ENCODE results near the gene MOV10L1.
"Not testable (repeated sequence)": the region's sequence is repeated elsewhere in the genome, so short reads cannot be mapped to it uniquely, and the experiment has no call there.

MOV10L1 gene

DNA sequence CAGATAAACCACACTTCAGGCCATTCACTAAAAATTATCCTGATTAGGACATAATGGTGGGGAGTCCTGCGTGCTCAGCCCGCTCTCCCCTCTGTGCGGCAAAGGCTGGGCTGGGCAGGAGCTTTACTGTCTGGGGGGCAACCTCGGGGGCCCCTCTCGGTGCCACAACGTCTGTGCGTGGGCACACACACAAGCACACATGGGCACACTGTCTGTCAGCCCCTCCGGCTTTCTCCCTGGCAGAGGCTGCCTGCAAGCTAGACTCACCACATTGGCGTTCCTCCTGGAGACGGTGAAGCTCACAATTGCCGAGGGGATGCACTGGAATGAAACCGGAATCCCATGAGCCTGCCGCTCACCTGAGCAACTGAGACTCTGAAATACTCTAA, 9.7 kb upstream of the MOV10L1 start:
- Histone ChIP-seq H3K27me3 (ENCODE audit: control insufficient read depth, insufficient read depth, low read length, poor library complexity, severe bottlenecking) (no peaks in the 10 kb centered on the region), H3K36me3 (ENCODE audit: control insufficient read depth, insufficient read depth, low read length) (no peaks in the 10 kb centered on the region), H3K4me1 (ENCODE audit: control insufficient read depth, insufficient read depth, low read length) (peaks cover 11% of the 10 kb centered on the region), H3K4me3 (ENCODE audit: insufficient read depth, low read depth, low read length) (no peak overlapping the region), H3K27ac (ENCODE audit: insufficient read depth, low read depth, low read length, poor library complexity, severe bottlenecking) (no peak overlapping the region), H3K9me3 (ENCODE audit: control insufficient read depth, low read length) (no peaks in the 10 kb centered on the region)
- WGBS, 2 experiments = 91 to 93% methylated on average over 13 of the region's 13 CpGs

DNA sequence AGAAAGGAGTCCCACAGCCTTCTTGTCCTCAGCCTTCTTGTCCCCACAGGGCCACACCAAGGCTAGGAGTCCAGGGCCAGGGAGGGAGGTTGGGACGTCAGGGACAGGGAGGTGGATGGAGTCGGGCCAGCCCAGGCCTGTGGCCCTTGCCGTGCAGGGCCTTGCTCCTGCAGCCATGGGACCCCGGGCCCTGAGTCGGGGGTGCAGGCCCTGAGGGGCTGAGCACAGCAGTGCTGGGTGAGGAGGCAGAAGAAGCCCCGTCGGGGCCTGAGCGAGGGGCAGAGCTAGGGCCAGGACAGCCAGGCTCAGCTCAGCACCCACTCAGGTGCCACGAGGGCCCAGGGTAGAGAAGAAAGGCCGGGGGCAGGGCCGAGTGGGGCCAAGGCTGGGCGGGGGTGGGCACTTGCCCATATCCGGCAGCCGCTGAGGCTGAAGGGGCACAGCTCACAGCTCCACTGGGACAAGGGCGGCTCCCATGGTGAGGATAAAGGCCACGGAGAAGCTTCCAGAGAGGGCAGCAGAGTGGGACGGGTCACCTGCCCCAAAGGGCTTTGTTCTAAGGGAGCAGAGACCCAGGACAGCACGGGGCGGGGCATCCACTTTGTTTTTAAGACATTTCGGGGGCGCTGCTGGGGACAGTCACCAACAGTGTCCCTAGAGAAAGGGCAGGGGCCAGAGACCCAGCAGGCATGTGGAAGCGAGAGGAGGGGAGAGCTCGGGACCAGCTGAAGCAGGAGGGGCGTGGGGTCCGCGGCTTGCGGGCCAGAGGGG, 8.2 kb upstream of the MOV10L1 start:
- H3K9me3 ChIP-seq (ENCODE audit: control insufficient read depth, low read length) = no peaks in the 10 kb centered on the region
- H3K4me1 ChIP-seq (ENCODE audit: control insufficient read depth, insufficient read depth, low read length) = peaks cover 15% of the 10 kb centered on the region
- H3K4me3 ChIP-seq (ENCODE audit: insufficient read depth, low read depth, low read length) = no peak overlapping the region
- WGBS, 2 experiments = 91% methylated on average over 27 of the region's 27 CpGs
- H3K27ac ChIP-seq (ENCODE audit: insufficient read depth, low read depth, low read length, poor library complexity, severe bottlenecking) = no peak overlapping the region
- H3K27me3 ChIP-seq (ENCODE audit: control insufficient read depth, insufficient read depth, low read length, poor library complexity, severe bottlenecking) = no peaks in the 10 kb centered on the region
- no peaks in the 10 kb centered on the region for H3K36me3 ChIP-seq (ENCODE audit: control insufficient read depth, insufficient read depth, low read length)

DNA sequence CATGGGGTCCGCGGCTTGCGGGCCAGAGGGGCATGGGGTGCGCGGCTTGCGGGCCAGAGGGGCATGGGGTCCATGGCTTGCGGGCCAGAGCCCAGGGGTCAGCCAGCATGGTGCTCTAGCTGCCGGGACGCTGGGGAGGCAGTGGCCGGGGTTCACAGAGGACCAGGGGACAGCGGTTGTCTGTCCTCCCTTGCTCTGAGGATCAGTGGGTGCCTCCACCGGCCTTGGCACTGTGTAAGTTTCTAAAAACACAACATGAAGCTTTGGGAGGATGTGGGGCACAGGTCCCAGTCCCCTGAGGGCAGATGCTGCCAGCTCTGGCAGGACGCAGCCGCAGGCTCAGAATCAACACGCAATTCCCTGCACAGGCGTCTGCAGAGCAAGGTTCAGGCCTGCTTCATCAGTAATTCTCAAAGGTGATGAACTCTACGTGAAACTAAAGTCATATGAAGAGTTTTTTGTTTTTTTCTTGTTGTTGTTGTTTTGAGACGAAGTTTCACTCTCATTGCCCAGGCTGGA, 7.5 kb upstream of the MOV10L1 start:
- H3K27me3 ChIP-seq (ENCODE audit: control insufficient read depth, insufficient read depth, low read length, poor library complexity, severe bottlenecking) = no peaks in the 10 kb centered on the region

DNA sequence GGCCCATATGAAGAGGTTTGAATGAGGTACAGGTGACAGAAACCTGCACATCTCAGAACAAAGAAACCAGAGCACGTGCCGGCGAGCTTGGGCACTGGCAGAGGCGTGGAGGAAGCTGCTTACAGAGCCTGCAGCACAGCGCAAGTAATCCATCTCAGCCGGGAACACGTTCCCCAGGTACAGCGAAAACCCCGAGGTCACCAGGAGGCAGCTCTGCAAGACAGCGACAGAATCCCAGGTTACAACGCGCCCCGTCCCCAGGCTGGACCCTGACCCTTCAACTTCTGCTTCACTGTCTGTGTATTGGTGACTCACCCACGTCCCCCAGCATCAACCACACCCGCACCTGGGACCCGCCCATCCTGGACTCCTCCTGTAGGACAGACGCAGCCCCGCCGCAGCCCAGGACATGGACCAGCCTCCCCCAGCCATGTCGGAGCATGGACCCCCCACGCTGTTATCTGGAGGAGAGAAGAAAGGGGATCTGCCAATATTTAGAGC, 6.8 kb upstream of the MOV10L1 start:
- Histone ChIP-seq H3K4me3 (ENCODE audit: insufficient read depth, low read depth, low read length) (no peak overlapping the region), H3K27me3 (ENCODE audit: control insufficient read depth, insufficient read depth, low read length, poor library complexity, severe bottlenecking) (no peaks in the 10 kb centered on the region), H3K36me3 (ENCODE audit: control insufficient read depth, insufficient read depth, low read length) (no peaks in the 10 kb centered on the region), H3K27ac (ENCODE audit: insufficient read depth, low read depth, low read length, poor library complexity, severe bottlenecking) (no peak overlapping the region), H3K4me1 (ENCODE audit: control insufficient read depth, insufficient read depth, low read length) (peaks cover 15% of the 10 kb centered on the region), H3K9me3 (ENCODE audit: control insufficient read depth, low read length) (no peaks in the 10 kb centered on the region)
- WGBS, 2 experiments = 95 to 96% methylated on average over 21 of the region's 21 CpGs

More for the DNA sequence above, 7.5 kb upstream of the MOV10L1 start:
- H3K27ac ChIP-seq (ENCODE audit: insufficient read depth, low read depth, low read length, poor library complexity, severe bottlenecking) = no peak overlapping the region
- 94% methylated on average over 18 of the region's 18 CpGs for WGBS, 2 experiments
- no peak overlapping the region for H3K4me3 ChIP-seq (ENCODE audit: insufficient read depth, low read depth, low read length)
- peaks cover 15% of the 10 kb centered on the region for H3K4me1 ChIP-seq (ENCODE audit: control insufficient read depth, insufficient read depth, low read length)
- H3K9me3 ChIP-seq (ENCODE audit: control insufficient read depth, low read length) = no peaks in the 10 kb centered on the region
- H3K36me3 ChIP-seq (ENCODE audit: control insufficient read depth, insufficient read depth, low read length) = no peaks in the 10 kb centered on the region

DNA sequence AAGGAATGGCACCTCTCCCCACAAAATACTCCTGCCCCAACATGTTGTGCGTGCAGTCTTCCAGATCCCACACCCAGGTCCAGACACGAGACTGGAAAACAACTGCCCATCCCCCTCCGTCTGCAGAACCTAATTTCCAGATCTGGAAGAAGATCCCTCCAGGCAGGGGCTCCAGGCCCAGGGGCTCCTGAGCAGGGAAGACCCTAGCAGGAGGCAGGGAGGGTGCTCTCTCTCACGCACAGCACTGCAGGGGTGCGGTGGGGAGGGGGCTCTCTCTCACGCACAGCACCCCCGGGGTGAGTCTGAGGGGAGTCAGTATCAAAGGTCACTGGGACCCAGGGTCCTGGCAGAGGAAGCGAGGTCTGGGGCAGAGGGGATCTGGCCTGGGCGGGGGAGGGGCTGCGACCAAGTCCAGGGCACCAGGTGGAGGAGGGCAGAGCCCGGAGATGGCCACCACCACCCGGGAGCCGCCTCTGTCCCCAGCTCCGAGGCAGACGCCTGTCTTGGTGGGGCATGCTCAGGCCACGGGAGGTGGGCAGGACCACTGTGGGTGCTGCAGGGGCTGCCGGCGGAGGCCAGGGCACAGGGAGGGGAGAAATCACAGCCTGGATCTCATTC, 6.2 kb upstream of the MOV10L1 start:
- Histone ChIP-seq H3K27ac (ENCODE audit: insufficient read depth, low read depth, low read length, poor library complexity, severe bottlenecking) (no peak overlapping the region), H3K27me3 (ENCODE audit: control insufficient read depth, insufficient read depth, low read length, poor library complexity, severe bottlenecking) (no peaks in the 10 kb centered on the region), H3K36me3 (ENCODE audit: control insufficient read depth, insufficient read depth, low read length) (no peaks in the 10 kb centered on the region), H3K9me3 (ENCODE audit: control insufficient read depth, low read length) (no peaks in the 10 kb centered on the region), H3K4me3 (ENCODE audit: insufficient read depth, low read depth, low read length) (no peak overlapping the region), H3K4me1 (ENCODE audit: control insufficient read depth, insufficient read depth, low read length) (peaks cover 15% of the 10 kb centered on the region)
- 90 to 91% methylated on average over 18 of the region's 18 CpGs for WGBS, 2 experiments

DNA sequence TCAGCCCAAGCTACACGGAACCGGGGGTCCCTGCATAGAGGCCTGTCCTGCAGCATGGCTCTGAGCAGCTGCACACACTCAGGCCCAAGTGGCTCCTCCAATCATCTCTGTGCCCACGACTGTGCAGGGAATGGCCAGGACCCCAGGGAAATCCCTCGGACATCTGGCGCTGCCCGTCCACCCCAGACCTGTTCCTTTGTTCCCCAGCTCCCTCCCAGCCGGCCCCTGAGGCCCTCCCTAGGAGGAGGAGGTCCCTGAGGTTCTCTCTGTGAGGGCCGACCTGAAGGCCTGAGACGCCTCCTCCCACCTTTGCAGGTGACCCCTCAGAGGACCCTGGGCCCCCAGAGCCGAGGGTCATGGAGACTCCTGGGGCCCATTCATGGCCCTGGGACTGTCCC, 5.7 kb upstream of the MOV10L1 start:
- Histone ChIP-seq H3K27ac (ENCODE audit: insufficient read depth, low read depth, low read length, poor library complexity, severe bottlenecking) (no peak overlapping the region), H3K4me3 (ENCODE audit: insufficient read depth, low read depth, low read length) (no peak overlapping the region), H3K4me1 (ENCODE audit: control insufficient read depth, insufficient read depth, low read length) (peaks cover 15% of the 10 kb centered on the region), H3K36me3 (ENCODE audit: control insufficient read depth, insufficient read depth, low read length) (no peaks in the 10 kb centered on the region), H3K9me3 (ENCODE audit: control insufficient read depth, low read length) (no peaks in the 10 kb centered on the region), H3K27me3 (ENCODE audit: control insufficient read depth, insufficient read depth, low read length, poor library complexity, severe bottlenecking) (no peaks in the 10 kb centered on the region)
- 88% methylated on average over 10 of the region's 10 CpGs for WGBS, 2 experiments

DNA sequence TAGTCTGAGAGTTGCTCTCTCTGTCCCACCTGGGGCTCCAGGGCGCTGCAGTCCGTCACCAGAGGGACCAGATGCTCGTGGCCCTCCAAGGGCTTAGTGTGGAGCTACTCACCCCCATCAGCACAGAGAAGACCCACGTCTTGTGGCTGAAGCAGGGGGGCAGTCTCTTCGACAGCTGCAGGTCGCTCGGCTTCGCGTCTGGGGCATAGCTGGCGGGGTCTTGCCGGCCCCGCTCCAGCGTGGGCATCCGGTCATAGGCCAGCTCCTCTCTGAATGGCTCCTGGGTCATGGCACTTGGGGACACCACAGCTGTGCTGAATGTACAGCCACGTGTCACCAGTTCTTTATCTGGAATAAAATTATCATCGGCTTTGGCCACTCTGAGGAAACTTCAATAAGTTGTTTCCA, 5.2 kb upstream of the MOV10L1 start:
- Histone ChIP-seq H3K36me3 (ENCODE audit: control insufficient read depth, insufficient read depth, low read length) (no peaks in the 10 kb centered on the region), H3K4me1 (ENCODE audit: control insufficient read depth, insufficient read depth, low read length) (peaks cover 15% of the 10 kb centered on the region), H3K27ac (ENCODE audit: insufficient read depth, low read depth, low read length, poor library complexity, severe bottlenecking) (no peak overlapping the region), H3K4me3 (ENCODE audit: insufficient read depth, low read depth, low read length) (no peak overlapping the region), H3K9me3 (ENCODE audit: control insufficient read depth, low read length) (no peaks in the 10 kb centered on the region), H3K27me3 (ENCODE audit: control insufficient read depth, insufficient read depth, low read length, poor library complexity, severe bottlenecking) (no peaks in the 10 kb centered on the region)
- 91 to 92% methylated on average over 16 of the region's 16 CpGs for WGBS, 2 experiments

DNA sequence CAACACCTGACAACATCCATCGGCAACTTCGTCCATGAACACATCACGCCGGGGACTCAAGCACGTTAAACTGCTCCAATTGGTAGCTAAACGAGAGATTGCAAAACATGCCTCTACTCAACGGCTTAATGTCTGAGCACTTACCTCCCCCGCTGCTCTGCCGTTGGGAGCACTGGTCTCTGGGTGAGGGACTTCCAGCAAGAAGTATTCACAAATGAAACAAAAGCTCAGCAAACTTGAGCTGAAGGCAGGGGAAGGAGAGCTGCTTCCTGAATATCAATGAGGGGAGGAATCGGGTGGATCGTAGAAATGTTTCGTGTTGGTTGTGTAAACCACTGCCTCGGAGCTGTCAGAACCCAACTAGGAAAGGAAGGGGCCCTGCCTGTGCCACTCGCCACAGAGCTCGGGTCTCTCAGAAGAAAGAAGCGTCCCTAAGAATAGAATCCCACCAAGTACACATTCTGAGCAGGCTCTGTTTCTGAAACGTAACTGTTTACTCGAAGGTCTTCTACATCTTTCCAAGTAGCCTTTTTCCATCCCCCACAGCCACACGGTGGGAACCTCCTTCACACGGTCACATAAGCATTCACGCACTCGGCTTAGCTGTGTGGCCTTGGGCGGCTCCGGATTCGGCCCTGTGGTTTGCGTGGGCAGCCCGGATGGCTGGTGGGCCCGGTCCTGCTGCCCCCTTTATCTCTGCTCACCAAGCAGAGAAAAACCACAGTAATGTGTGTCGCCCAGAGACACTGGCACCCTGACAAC, 4.4 kb upstream of the MOV10L1 start, which contains the start of gene MLC1:
MLC1 (minus strand) TSS at position 216 of the 762 bp plus-strand sequence. CDS start 524 bp downstream, outside the sequence.
- Histone ChIP-seq H3K9me3 (ENCODE audit: control insufficient read depth, low read length) (no peaks in the 10 kb centered on the region), H3K36me3 (ENCODE audit: control insufficient read depth, insufficient read depth, low read length) (no peaks in the 10 kb centered on the region), H3K27me3 (ENCODE audit: control insufficient read depth, insufficient read depth, low read length, poor library complexity, severe bottlenecking) (no peaks in the 10 kb centered on the region), H3K4me3 (ENCODE audit: insufficient read depth, low read depth, low read length) (no peak within 1 kb of the TSS), H3K27ac (ENCODE audit: insufficient read depth, low read depth, low read length, poor library complexity, severe bottlenecking) (no peak within 1 kb of the TSS), H3K4me1 (ENCODE audit: control insufficient read depth, insufficient read depth, low read length) (peaks cover 15% of the 10 kb centered on the region)
- 65 to 66% methylated on average over 29 of the region's 29 CpGs for WGBS, 2 experiments

DNA sequence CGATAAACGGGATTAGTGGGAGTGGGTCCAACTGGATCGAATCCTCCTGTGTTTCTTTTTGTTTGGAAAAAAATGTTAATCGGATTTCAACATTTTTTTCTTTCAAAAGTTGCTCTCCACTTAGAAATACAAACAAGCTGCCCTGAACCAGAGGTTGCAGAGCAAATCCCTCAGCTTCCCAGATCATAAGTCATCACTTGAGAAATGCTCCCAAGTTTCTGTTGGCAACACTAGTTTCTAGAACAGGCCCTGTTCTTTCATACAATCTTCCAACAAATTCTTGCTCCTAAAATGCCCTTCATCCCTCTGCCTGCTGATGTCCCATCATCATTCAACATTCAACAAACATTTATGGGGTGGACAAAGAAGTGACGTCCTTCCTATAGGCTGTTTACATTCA, 3.3 kb upstream of the MOV10L1 start:
- Histone ChIP-seq H3K36me3 (ENCODE audit: control insufficient read depth, insufficient read depth, low read length) (no peaks in the 10 kb centered on the region), H3K9me3 (ENCODE audit: control insufficient read depth, low read length) (no peaks in the 10 kb centered on the region), H3K27me3 (ENCODE audit: control insufficient read depth, insufficient read depth, low read length, poor library complexity, severe bottlenecking) (no peaks in the 10 kb centered on the region), H3K4me3 (ENCODE audit: insufficient read depth, low read depth, low read length) (no peak overlapping the region), H3K4me1 (ENCODE audit: control insufficient read depth, insufficient read depth, low read length) (peaks cover 15% of the 10 kb centered on the region), H3K27ac (ENCODE audit: insufficient read depth, low read depth, low read length, poor library complexity, severe bottlenecking) (no peak overlapping the region)
- WGBS, 2 experiments = 89 to 92% methylated on average over 4 to 5 of the region's 5 CpGs

DNA sequence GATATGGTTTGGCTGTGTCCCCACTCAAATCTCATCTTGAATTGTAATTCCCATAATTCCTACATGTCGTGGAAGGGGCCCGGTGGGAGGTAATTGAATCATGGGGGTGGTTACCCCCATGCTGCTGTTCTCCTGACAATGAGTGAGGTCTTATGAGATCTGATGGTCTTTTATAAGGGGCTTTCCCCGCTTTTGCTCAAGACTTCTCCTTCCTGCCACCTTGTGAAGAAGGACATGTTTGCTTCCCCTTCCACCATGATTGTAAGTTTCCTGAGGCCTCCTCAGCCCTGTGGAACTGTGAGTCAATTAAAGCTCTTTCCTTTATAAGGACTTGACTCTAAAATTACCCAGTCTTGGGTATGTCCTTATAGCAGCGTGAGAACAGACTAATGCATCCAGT, 2.8 kb upstream of the MOV10L1 start:
- H3K27ac ChIP-seq (ENCODE audit: insufficient read depth, low read depth, low read length, poor library complexity, severe bottlenecking); H3K4me3 ChIP-seq (ENCODE audit: insufficient read depth, low read depth, low read length); H3K36me3 ChIP-seq (ENCODE audit: control insufficient read depth, insufficient read depth, low read length); H3K9me3 ChIP-seq (ENCODE audit: control insufficient read depth, low read length); H3K27me3 ChIP-seq (ENCODE audit: control insufficient read depth, insufficient read depth, low read length, poor library complexity, severe bottlenecking): not testable (repeated sequence)
- WGBS, 2 experiments = 97 to 99% methylated on average over 4 of the region's 4 CpGs
- peaks cover 15% of the 10 kb centered on the region for H3K4me1 ChIP-seq (ENCODE audit: control insufficient read depth, insufficient read depth, low read length)

Measured in ectodermal cell (in vitro differentiated cells).